B cell (primary cell): Measurements from ENCODE around the gene LIPE.

ENCODE experiments used
- EZH2 ChIP-seq: IDR thresholded peaks from 2 replicates; pipeline ENCODE4 v1.6.1; 2012; ENCODE audit warnings: borderline replicate concordance, low read depth, mild to moderate bottlenecking, moderate library complexity, low read length; ENCODE audit not compliant: insufficient read depth, poor library complexity, severe bottlenecking
- TF ChIP-seq, protein P1 (sequence below): fragments of 200-600 bp; IDR thresholded peaks from one replicate; pipeline ENCODE4 v1.8.0; 2022; ENCODE audit warnings: antibody characterized with exemption, mild to moderate bottlenecking

DNA sequence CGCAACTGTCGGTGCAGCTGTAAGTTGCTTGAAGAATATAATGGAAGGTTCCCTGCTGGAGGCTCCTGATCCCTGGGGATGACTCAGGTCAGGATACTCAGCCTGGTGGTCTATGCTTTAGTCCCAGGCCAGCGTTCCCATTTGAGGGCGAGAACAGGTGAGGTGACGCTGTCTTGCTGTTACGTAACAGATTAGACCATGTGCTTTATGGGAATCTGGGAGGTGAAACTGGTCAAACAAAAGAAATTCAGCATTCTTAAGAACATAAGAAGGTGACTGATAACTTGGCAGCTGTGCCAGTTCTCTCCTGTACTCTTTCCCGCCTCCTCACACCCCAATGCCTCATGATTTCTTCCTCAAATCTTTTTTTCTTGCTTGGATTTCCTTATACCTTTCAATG lies 15.6 kb upstream of the LIPE start, which contains the start of gene CXCL17:
- TF ChIP-seq, protein P1, sequence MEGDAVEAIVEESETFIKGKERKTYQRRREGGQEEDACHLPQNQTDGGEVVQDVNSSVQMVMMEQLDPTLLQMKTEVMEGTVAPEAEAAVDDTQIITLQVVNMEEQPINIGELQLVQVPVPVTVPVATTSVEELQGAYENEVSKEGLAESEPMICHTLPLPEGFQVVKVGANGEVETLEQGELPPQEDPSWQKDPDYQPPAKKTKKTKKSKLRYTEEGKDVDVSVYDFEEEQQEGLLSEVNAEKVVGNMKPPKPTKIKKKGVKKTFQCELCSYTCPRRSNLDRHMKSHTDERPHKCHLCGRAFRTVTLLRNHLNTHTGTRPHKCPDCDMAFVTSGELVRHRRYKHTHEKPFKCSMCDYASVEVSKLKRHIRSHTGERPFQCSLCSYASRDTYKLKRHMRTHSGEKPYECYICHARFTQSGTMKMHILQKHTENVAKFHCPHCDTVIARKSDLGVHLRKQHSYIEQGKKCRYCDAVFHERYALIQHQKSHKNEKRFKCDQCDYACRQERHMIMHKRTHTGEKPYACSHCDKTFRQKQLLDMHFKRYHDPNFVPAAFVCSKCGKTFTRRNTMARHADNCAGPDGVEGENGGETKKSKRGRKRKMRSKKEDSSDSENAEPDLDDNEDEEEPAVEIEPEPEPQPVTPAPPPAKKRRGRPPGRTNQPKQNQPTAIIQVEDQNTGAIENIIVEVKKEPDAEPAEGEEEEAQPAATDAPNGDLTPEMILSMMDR: no peak
- no peak for TF ChIP-seq EZH2
